Activated CD4-positive, CD25-positive, alpha-beta regulatory T cell treated with anti-CD3 and anti-CD28 coated beads, Interleukin-2, amount 50 U/mL, for 16 hours (primary cell): ENCODE data around the gene CREB3.

ENCODE experiments used
- DNase-seq: peaks from one replicate; pipeline ENCODE4 v3.0.0-alpha.2; 2020; ENCODE audit warnings: low read depth, low spot score

Gene CREB3

DNA sequence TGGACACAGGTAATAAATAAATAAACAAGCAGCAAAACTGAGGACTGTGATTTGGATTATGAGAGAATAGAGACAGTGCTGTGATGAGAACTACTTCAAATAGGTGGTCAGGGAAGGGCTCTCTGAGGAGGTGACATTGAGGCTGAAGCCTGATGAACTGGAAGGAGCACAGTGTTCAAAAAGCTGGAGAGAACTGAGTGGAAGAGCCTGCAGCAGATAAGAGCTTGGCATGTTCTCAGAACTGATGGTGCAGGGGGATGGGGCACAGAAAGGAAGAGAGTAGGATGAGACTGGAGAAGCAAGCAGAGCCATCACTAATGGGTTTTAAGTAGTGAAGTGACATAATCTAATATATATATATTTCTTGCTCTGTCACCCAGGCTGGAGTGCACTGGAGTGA lies 31.5 kb upstream of the CREB3 start:
- DNase-seq = no peak

DNA sequence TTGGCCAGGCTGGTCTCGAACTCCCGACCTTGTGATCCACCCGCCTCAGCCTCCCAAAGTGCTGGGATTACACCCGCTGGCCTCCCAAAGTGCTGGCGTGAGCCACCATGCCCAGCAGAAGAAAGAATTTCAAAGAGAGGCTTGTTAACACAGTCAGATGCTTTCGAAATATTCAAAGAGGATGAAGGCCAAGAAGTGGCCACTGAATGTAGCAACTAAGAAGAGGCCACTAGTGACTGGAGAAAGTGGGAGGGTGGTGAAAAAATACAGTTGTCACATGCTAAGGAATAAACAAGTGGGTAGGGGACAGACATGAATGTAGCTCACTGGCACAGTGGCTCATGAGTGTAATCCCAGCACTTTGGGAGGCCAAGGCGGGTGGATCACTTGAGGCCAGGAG lies 29.8 kb upstream of the CREB3 start:
- DNase-seq = no peak

DNA sequence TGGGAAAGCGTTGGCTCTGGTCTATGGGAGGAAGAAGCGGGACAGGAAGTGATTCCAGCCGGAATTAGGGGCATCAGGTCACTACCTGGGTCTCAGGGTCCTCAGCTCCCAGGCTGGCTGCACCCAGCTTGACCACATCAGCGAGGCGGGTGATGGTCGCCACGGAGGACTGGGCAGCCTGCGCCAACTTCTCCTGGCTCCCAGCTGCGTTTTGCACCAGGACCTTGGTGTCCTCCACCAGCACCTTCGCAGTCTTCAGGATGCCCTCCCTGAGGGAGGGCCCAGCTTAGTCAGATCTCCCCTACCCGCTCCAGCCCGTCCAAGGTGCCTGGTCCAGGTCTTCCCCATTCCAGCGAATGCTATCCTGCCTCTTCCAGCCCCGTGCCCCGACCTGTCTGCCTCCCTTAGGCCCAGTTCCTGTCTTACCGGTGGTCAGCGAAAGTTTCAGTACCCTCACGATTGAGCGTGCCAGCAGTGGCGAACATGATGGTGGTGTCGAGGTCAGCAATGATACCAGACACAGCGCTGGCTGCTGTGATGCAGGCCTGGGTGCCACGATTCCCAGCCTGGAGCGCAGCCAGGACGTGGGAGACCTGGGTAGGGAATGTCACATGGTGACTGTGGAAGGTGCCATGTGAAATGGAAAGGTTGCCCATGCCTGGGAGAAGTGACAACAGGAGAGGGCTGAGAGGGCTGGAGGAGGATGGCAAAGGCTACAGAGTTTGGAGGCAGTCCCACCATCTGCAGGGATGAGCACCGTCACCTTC lies 28.4 kb upstream of the CREB3 start:
- no peak for DNase-seq

DNA sequence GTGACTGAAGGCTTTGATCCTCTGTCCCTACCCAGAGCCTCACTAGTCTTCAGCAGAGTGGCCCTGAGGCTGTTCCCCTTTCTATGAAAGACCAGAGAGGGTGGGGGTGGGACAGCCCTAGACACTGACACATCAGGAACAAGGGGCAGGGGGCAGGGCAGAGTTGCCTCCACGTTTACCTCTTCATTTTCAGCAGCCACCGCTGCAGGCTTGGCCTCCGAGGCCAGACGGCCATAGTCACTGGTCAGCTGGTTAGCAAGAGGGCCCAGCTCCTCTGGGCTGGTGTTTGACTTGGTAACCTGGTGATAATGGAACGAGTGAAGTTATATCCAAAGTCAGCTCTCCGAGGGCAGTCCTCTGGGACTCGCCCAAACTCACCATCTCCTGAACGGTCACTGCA lies 27.1 kb upstream of the CREB3 start:
- no peak for DNase-seq

DNA sequence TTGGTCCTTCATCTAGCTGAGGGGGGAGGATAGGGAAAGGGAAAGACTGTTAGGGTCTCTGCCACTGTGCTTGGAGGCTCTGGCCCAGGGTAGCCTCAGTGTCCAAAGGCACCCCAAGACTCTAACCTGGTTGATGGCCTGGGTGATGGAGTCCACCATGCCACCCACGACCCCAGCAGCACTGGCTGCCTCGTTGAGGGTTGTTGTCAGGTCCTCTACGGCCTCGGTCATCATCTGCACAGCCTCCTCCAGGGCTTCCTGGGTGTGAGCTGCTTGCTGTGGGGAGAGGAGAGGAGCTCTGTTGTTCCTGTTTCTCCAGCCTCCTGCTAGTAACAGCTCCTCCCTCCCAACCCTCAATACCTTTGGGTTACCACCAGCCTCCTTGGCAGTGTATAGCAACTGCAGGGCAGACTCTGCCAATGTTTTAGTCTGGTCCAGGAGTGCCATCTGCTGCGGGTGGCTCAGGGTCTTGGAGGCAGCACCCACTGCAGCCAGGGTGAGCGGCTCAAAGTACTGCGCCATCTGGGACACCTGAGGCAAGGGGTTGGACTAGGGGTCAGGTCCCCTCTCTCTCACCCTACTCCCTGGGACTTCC lies 26.5 kb upstream of the CREB3 start:
- DNase-seq = no peak

DNA sequence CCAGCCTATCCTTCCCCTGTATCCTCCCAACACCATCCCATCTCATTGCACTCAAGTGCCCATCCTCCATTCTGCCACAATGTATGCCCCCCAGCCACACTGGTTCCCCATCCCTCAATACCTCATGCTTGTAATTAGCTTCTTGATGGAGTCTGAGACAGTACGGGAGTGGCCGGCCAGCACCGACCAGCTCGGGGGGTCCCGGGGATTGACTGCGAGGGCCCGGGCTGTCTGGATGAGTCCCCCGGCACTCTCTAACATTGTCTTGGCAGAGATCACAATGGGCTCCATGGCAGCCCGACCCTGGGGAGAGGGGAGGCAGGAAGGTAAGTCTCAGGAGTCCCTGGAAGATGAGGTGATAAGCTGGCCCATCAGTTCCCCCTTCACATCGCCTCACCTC lies 25.5 kb upstream of the CREB3 start:
- DNase-seq = no peak

DNA sequence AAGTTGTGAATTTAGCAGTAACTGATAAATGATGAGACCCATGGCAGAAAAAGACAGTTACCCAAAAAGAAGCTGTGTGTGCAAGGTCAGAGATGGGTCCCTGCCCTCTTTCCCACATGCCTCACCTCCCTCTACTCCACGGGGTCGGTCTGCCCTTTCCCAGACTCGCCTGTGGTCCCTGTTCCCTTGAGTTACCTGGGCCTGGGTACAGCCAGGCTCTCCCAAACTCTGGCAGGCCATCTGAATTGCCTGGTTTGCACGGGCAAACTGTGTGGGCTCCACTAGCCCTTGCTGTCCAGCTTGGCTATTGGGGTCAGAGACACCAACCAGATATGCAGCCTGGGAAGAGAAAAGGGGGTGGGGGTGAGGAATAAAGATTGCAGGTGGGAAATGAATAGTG lies 24.3 kb upstream of the CREB3 start:
- DNase-seq = no peak

DNA sequence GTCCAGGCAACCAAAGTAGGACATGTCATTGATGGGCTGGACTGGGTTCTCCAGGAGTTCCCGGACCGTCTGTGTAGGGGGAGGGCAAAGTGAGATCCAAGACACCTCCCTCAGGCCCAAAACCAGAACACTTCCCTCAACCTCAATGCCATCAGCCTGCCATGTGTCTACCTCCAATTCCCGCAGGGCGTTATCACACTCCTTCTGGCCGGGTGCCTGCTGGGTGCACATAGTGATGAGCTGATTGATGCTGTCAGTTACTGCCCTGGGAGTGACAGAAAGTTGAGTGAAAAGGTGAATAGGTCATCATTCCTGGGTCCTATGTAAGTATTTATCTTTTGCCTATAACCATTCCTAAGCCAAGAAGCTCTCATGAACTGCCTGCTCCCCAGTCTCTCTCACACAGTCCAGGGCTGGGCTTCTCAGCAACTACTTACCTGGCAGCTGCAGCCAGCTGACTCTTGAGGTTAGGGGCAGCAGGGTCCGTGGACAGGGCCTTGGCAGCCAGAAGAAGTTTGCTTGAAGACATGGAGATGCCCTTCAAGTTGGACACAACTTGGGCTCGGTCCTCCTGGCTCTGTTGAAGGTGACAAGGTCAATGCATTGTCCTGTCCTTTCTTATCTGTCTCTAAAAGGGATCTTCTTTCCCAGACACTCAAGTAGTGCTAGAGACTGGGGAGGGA lies 21.5 kb upstream of the CREB3 start:
- DNase-seq = no peak

DNA sequence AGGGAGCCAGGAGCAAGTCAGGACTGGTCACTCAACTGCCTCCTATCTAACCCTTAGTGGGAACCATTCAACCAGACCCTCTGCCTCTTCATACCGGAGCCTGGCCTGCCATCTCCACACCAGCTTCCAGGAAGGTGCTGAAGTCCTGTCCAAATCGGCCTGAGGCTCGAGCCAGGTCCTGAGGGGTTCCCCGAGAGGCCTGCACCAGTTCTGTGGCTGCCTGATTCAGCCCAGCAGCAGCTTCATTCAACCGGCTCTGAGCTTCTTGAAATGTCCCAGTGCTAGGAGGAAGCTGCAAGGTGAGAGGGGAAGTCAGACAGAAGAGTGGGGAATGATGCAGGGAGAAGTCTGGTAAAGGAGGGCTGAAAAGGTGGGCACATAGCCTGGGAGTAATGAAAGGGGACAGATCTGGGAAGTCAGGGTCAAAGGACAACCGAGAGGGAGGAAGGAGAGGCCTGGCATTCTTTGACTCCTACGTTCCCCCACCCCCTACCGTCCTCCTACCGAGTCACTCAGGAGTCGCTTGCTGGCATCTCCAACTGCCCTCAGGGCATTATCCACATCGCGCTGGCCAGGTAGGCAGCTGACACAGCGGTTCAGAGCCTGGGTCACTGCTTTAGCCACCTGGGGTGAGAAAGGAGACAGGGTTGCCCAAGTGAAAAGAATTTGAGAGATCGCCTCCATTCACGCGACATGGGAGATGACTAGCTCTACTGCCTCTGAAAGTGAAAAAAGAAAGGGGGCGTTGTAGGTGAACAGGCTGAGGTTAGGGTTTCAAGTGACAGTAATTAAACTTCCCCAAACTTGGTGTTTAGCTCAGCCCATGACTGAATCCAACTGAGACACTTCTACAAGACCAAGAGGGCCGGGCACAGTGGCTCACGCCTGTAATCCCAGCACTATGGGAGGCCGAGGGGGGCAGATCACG lies 20.7 kb upstream of the CREB3 start:
- DNase-seq = no peak

DNA sequence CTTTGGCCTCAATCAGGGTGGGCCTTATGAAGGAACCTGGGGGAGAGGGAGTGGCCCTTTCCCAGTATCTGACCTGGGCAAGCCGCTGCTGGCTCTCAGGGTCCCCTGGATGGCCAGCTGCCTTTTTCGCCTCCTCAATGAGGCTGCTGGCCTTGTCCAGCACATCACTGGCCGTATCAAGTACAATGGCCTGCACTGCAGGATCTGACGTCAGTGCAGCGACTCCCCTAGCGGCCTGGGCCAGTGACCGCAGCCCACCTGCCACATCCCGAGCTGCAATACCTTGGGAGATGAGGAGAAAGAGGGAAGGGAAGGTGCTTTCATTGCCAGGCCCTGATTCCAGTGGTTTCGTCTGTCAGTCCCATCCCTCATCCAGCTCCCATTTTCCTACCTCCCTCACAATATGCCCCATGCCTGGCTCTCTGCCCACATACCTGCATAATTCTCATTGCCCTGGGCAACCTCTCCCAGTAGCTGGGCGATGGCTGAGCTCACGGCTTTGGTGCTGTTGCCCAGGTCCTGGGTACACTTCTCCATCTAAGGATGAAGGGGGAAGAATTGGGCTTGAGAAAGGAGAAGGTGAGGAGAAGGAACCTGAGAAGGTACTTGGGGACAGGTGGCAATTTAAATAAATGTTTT lies 19.6 kb upstream of the CREB3 start:
- no peak for DNase-seq

DNA sequence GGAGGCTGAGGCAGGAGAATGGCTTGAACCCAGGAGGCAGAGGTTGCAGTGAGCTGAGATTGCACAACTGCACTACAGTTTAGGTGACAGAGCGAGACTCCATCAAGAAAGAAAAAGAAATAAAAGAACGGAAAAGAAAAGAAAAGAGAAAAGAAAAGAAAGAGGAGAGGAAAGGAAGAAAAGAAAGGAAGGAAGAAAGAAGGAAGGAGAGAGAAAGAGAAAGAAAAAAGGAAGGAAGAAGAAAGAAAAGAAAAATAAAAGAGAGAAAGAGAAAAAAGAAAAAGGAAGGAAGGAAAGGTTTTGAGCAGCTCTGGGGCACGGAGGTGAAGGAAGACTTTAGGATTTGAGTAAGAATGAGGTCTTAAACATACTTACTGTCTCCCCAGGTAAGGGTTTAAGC lies 18.9 kb upstream of the CREB3 start:
- no peak for DNase-seq

DNA sequence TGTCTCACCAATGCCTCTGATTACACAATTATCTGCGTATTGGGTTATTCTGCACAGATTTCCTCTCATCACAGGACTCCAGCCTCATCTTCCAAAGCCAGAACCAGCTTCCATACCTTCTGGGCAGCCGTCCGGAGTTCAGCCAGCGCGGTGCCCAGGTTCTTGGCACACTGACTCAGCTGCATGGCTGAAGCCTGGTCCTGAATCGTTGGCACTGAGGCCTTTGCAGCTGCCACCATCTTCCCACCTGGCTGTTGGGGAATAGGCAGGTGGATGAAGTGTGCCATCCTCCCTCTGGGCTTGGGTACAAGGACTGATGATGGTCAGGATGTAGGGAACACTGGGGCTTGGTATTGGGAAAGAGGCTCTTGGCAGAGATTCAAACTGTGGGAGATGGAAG lies 18.3 kb upstream of the CREB3 start:
- DNase-seq = no peak

DNA sequence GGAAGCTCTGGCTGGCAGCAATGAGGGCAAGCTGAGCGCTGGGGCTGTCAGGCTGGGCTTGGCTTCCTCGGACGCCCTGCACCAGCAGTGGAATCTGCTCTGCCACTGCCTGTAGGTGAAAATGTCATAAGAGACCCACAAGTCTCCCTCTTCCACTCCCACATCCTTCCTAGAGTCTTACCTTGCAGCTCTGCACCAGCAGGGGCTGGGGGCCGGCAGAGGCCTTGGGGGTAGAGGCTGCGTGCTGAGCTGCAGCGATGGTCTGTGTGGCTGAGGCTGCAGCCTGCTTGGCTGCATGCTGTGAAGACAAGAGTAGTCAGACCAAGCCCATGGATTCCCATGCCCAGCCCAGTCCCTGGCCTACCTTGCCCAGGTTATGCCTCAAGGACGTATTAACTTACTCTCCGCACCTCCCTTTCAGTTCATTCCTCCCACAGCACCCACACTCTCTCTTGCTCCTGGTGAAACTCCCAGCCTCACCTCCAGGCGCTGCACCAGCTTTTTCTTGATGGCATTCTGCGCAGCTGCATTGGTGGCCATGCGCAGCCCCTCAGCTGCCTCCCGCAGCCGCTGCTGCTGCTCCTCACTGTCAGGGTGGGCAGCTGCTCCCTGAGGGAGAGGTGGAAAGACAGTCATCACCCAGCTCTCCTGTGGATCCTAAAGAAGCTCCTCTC lies 17.8 kb upstream of the CREB3 start:
- DNase-seq = no peak

DNA sequence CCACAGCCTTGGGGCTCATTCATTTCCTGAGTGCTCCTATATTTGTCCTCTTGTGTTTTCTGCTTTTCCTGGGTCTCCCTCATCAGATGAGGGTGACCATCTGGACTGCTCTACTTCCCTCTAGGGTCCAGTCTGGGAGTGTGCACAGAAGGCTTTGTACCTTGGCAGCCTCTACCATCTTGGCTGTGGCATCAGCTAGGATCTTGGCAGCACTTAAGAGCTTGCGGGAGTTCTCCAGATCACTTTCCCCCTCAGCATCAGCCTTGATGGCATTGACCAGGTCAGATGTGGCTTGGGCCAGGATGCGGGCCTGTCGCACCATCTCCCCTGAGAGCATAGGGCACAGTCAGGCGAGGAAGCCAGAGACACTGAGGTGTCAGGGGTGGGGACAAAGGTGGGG lies 16.2 kb upstream of the CREB3 start:
- DNase-seq = no peak

DNA sequence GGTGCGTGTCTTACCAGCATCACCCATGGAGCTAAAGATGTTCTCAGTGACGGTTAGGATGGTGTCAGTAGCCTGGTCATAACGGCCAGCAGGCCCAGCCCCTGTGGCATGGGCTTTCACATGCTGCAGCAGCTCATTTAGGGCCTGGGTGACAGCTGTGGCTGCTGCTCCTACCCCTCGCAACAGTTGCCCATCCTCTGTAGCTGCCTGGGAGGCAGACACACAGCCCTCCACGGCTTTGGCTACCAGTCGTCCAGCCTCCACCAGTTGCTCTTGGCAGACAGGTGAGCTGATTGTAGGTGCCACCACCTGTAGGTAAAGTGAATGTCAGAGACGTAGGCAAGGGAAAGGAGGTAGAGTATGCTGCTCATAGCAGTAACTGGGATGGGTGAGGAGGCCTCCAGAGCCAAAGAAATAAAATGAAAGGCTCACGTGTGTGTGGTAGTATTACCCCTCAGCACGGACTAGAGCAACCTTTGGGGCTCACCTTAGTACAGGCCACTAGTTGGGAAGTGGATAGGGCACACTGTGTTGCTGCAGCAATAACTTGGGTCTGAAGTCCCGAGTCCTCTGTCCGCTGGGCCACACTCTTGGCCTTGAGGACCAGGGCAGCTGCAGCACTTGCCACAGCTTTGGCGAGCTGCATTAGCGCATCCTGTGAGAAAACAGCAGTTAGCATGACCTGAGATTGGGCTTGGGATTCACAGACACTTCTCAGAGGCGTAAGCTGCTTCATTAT lies 15.2 kb upstream of the CREB3 start:
- DNase-seq = no peak

DNA sequence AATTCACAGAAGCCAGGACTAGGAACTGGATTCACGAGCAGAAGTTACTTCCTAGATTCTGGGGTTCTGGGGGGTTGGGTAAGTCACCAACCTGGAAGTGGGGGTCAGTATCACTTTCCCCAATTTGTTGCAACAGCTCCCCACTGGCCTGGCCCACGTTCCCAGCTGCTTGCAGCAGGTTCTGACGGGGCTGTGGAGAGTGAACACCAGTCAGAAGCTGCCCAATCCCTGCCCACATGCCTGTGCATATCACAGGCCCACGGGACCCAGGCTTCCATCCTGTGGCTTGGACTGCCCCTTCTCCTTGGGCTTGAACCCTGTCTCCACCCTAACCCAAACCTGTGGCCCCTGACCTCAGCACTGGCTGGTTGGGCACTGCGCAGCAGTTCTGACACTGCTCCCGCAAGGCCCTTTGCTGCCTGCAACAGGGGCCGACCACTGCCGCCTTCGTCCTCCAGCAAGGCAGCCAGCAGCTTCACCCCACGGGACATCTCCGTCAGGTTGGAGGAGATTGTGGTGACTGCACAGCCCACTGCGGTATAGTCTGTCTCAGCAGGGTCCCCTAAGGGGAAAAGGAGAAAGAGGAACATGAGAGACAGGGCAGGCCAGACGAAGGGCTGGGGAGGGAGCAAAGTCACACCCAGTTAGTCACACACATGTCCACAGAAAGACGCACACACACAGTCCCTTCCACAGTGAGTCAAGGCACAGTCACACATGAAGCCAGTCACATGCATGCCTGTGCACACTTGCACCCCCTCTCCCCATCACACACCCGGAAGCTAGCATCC lies 13.6 kb upstream of the CREB3 start:
- no peak for DNase-seq

DNA sequence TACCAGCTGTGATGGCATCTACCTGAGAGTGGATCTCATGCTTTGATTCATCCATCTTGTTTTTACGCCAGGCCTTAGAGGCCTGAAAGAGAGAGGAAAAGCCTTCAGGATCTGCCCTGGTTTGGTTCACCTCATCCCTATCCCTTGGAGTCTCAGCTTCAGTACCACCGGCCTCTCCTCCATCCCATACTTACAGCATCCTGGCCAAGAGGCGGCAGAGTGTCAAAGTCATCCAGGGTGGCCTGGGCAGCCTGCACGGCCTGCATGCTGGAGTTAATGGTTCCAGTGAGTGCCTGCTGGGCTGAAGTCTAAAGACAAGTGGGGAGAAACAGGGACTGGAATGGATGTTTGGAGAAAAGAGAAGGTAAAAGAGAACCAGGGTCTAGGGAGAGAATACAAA lies 12.9 kb upstream of the CREB3 start:
- DNase-seq = no peak

DNA sequence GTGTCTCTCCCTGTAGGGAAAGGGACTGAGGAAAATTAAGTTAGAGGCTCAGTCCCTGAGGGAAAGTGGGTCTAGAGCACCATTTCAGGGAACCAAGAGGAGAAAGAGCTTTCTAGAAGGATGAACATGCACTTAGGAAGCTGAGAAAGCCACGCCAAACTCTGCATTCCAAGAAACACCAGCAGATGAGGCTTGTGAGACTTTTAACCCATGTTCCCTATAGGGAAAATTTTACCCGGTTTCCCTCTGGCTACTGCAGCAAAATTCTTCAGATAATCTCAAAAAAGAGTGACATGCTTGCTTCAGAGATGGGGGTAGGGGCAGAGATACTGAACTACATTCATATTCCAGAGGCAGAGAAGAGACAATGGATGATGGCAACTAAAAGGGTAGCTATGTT lies 9.0 kb upstream of the CREB3 start:
- DNase-seq = no peak

DNA sequence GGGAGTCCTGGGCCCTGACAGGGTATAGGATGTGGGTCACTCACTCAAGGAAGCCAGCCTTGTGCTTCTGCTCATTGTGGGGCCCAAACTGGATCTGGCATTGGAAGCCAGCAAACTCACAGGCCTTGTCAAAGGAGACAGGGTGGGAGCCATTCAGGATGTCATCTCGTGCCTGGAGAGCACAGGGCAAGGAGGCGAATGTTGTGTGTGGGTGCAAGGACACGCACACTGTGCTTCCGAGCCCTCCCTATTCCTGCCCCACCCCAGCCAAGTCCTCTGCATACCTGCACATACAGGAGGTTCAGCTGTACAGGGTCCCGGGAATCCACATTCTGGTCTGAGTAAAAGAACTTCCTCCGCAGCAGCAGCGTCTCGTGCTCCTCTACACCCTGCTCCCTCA lies 8.6 kb upstream of the CREB3 start:
- DNase-seq = no peak

DNA sequence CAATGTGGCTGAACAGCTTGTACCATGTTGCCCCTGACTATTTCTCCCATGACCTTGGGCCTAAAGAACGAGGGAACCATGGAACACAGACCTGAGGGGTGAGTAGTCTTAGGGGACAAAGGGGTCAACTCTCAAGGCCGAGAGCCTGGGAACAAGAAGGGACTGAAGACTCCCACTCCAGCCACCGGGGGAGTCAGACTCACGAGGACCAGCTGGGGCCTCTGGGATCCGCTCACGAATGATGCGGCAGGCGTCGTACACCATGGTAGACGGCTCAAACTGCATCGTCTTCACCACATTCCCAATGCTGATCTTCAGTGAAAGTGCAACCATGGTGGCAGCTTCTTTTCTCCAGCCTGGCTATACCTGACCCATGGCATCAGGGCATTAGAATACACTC lies 7.1 kb upstream of the CREB3 start:
- no peak for DNase-seq
